HepG2 (cell line): Measurements from ENCODE around the gene MXD1.

ENCODE experiments used
- CBX2 ChIP-seq, 2 experiments: fragments of 200-600 bp in 1 of 2; sonication (generic); formaldehyde crosslinking in 1 of 2; IDR thresholded peaks; 2 replicates each; pipeline versions ENCODE4 v1.7.0 to v1.8.1; 2018 to 2022; ENCODE audit warnings: low read depth in 2 of 2, low read length in 1 of 2, mild to moderate bottlenecking in 1 of 2, missing genetic modification reagents in 1 of 2
- CBX5 ChIP-seq: sonication (generic); formaldehyde crosslinking; IDR thresholded peaks from 2 replicates; pipeline ENCODE4 v1.4.0; 2020; ENCODE audit warnings: missing genetic modification reagents, borderline replicate concordance
- EP300 ChIP-seq, 3 experiments: sonication (generic) in 1 of 3; formaldehyde crosslinking in 1 of 3; IDR thresholded peaks; 2 replicates each; pipeline versions ENCODE4 v1.5.1 to v1.6.1; 2011 to 2020; ENCODE audit warnings: low read depth in 2 of 3, low read length in 2 of 3, borderline replicate concordance in 1 of 3, improper control_type of control experiment in 1 of 3, mild to moderate bottlenecking in 1 of 3, missing genetic modification reagents in 1 of 3, moderate library complexity in 1 of 3
- KAT2B ChIP-seq: fragments of 150-350 bp; IDR thresholded peaks from 2 replicates; pipeline ENCODE4 v1.6.1; 2014; ENCODE audit warnings: low read depth, low read length, borderline replicate concordance
- MTF1 ChIP-seq: sonication (generic); formaldehyde crosslinking; IDR thresholded peaks from 2 replicates; pipeline ENCODE4 v1.5.0; 2020; ENCODE audit warnings: missing genetic modification reagents
- MXI1 ChIP-seq: IDR thresholded peaks from 3 replicates; pipeline ENCODE4 v1.6.1; 2012; ENCODE audit warnings: low read depth, low read length, inconsistent platforms, borderline replicate concordance
- PATZ1 ChIP-seq: sonication (generic); formaldehyde crosslinking; IDR thresholded peaks from 2 replicates; pipeline ENCODE4 v1.4.0; 2020; ENCODE audit warnings: missing genetic modification reagents
- RBAK ChIP-seq: sonication (generic); formaldehyde crosslinking; IDR thresholded peaks from 2 replicates; pipeline ENCODE4 v1.5.1; 2020; ENCODE audit warnings: mild to moderate bottlenecking, missing genetic modification reagents
- RELA ChIP-seq: sonication (generic); formaldehyde crosslinking; IDR thresholded peaks from 2 replicates; pipeline ENCODE4 v1.4.0; 2020; ENCODE audit warnings: missing genetic modification reagents
- SMAD3 ChIP-seq: sonication (generic); formaldehyde crosslinking; IDR thresholded peaks from 2 replicates; pipeline ENCODE4 v1.4.0; 2020; ENCODE audit warnings: missing genetic modification reagents
- STAT5B ChIP-seq: sonication (generic); formaldehyde crosslinking; IDR thresholded peaks from 2 replicates; pipeline ENCODE4 v1.4.0; 2020; ENCODE audit warnings: missing genetic modification reagents
- YY1 ChIP-seq: IDR thresholded peaks from 2 replicates; pipeline ENCODE4 v1.6.1; 2011; ENCODE audit warnings: low read length, low read depth, moderate library complexity, mild to moderate bottlenecking; ENCODE audit not compliant: insufficient read depth, insufficient replicate concordance
- ZBTB43 ChIP-seq: sonication (generic); formaldehyde crosslinking; conservative IDR thresholded peaks from 2 replicates; pipeline ENCODE4 v1.4.0; 2020; ENCODE audit warnings: missing genetic modification reagents

- TF ChIP-seq STAT5B (CRISPR knock-in tag) (no peak), KAT2B (no peak), ZBTB43 (no peak), RELA (no peak), MXI1 (no peak), EP300 (IDR thresholded peaks at IDR 0.05; ENCODE audit: low read depth in 2 of 2, low read length in 2 of 2) (no peak), EP300 (CRISPR knock-in tag; IDR thresholded peaks at IDR 0.05; ENCODE audit: borderline replicate concordance) (no peak), CBX5 (CRISPR knock-in tag) (no peak), MTF1 (CRISPR knock-in tag) (no peak), SMAD3 (CRISPR knock-in tag) (no peak), PATZ1 (CRISPR knock-in tag) (no peak), CBX2 (IDR thresholded peaks at IDR 0.05; ENCODE audit: low read depth, low read length) (no peak), CBX2 (CRISPR knock-in tag; IDR thresholded peaks at IDR 0.05; ENCODE audit: low read depth) (no peak), YY1 (no peak), RBAK (CRISPR knock-in tag) (no peak)
These were observed 19.7 kb downstream of the MXD1 start for GRCh38 chr2:69934614-69934908.
